ENCODE data around the gene ATP2C1. TPM values are rescaled to one million over a fixed set of nuclear protein-coding genes. Genes with fewer than 3 reads are reported as not detected.

The ATP2C1 gene
- total and polyA plus RNA-seq, 9 of the 15 experiments (the other 6 are each of a cell fraction or from before 2014, with no cell fraction given) = 10.0 to 53.5 (median 27.9) TPM

DNA sequence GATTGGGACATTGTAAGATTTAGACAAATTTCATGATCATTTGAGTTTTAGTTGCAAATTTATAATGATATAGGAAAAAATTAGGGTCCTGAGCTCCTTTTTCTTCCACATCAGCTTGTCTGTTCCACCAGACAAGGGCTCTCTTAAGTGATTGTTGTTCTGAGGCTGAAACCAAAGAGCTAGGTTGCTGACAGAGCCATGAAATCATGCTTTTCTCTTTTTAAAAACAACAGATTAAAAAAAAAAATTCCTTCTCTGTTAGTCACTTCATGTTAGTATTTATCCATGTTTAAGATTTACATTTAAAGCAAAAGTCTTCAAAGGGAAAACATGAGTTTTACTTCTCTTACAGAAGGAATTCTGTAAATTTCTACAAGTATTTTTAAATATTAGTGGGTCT, 56.8 kb downstream of the ATP2C1 start:
- H3K27ac ChIP-seq (ENCODE audit: extremely low read depth, low read depth, low read length) = no peak overlapping the region
- H3K36me3 ChIP-seq (ENCODE audit: control insufficient read depth, insufficient read depth, low read length) = peaks cover 47% of the 10 kb centered on the region
- DNase-seq (ENCODE audit: extremely low read depth in 1 of 4, low spot score in 3 of 4) (no peak), ATAC-seq (no peak), FAIRE-seq (no peak)
- no peaks in the 10 kb centered on the region for H3K27me3 ChIP-seq (ENCODE audit: control insufficient read depth in 2 of 2, insufficient read depth in 2 of 2, low read length in 2 of 2)
- H3K9me1 ChIP-seq (ENCODE audit: control insufficient read depth, insufficient read depth, low read length) = no peaks in the 10 kb centered on the region
- no TSS peak for BruUV-seq (replicated peaks)
- H3K4me2 ChIP-seq (ENCODE audit: insufficient read depth, low read length) = no peak overlapping the region
- no peaks in the 10 kb centered on the region for H4K20me1 ChIP-seq (replicated peaks; ENCODE audit: control insufficient read depth, insufficient read depth, low read length)
- no peak overlapping the region for H3K4me3 ChIP-seq
- in situ Hi-C loops (cut with MboI) = no loop called here
- H2AFZ ChIP-seq (ENCODE audit: low read depth, low read length) = no peak overlapping the region
- POLR2A ChIA-PET = no interaction called here
- CTCF ChIA-PET (ENCODE audit: low intra/inter-chr PET ratio) = no interaction called here
- TF ChIP-seq, protein P1, sequence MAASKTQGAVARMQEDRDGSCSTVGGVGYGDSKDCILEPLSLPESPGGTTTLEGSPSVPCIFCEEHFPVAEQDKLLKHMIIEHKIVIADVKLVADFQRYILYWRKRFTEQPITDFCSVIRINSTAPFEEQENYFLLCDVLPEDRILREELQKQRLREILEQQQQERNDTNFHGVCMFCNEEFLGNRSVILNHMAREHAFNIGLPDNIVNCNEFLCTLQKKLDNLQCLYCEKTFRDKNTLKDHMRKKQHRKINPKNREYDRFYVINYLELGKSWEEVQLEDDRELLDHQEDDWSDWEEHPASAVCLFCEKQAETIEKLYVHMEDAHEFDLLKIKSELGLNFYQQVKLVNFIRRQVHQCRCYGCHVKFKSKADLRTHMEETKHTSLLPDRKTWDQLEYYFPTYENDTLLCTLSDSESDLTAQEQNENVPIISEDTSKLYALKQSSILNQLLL (CRISPR knock-in tag; IDR thresholded peaks at IDR 0.05; ENCODE audit: borderline replicate concordance) = no peak
- TF ChIP-seq, protein P2, sequence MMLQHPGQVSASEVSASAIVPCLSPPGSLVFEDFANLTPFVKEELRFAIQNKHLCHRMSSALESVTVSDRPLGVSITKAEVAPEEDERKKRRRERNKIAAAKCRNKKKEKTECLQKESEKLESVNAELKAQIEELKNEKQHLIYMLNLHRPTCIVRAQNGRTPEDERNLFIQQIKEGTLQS (IDR thresholded peaks at IDR 0.05) = no peak
- TF ChIP-seq, protein P2 (CRISPR knock-in tag; conservative IDR thresholded peaks at IDR 0.05) = no peak
- TF ChIP-seq ZNF197 (CRISPR knock-in tag; IDR thresholded peaks at IDR 0.05; ENCODE audit: low read depth) (no peak), SRF (CRISPR knock-in tag; IDR thresholded peaks at IDR 0.05) (no peak), PPARD (CRISPR knock-in tag; IDR thresholded peaks at IDR 0.05) (no peak), TOE1 (IDR thresholded peaks at IDR 0.05; ENCODE audit: borderline replicate concordance) (no peak), TOE1 (CRISPR knock-in tag; IDR thresholded peaks at IDR 0.05; ENCODE audit: borderline replicate concordance, low read depth) (no peak), ZNF778 (CRISPR knock-in tag; IDR thresholded peaks at IDR 0.05) (no peak), ZNF184 (CRISPR knock-in tag; IDR thresholded peaks at IDR 0.05) (no peak), SLC30A9 (CRISPR knock-in tag; IDR thresholded peaks at IDR 0.05) (no peak), FOXK1 (CRISPR knock-in tag; IDR thresholded peaks at IDR 0.05; ENCODE audit: borderline replicate concordance) (no peak), SREBF1 (IDR thresholded peaks at IDR 0.05; ENCODE audit: borderline replicate concordance, low read depth, low read length) (no peak)
- no peaks in the 10 kb centered on the region for H3K79me2 ChIP-seq (ENCODE audit: control insufficient read depth, insufficient read depth, low read length)
- intact Hi-C loops (cut with micrococcal nuclease) = no loop called here
- no peaks in the 10 kb centered on the region for H3K9me3 ChIP-seq (replicated peaks; ENCODE audit: control insufficient read depth, insufficient read depth, low read depth, low read length)
- H3K9ac ChIP-seq (ENCODE audit: insufficient read depth in 1 of 2, low read depth in 2 of 2, low read length in 2 of 2) = no peak overlapping the region
- H3K4me1 ChIP-seq (replicated peaks in 1 of 2; ENCODE audit: control insufficient read depth in 2 of 2, insufficient read depth in 2 of 2, low read length in 2 of 2) = no peaks in the 10 kb centered on the region
